ENCODE results near the gene GPR176.

Gene GPR176

GRCh38 chr15:39788800-39789565 is 131.1 kb downstream of the GPR176 start:
- Histone ChIP-seq H3K4me1 (ENCODE audit: control insufficient read depth, insufficient read depth, low read length) (peaks cover 58% of the 10 kb centered on the region), H3K27me3 (ENCODE audit: control insufficient read depth, insufficient read depth, low read length) (no peaks in the 10 kb centered on the region), H3K36me3 (ENCODE audit: insufficient read depth, low read length) (no peaks in the 10 kb centered on the region), H3K9ac (ENCODE audit: low read depth, low read length) (no peak overlapping the region), H3K9me3 (replicated peaks; ENCODE audit: low read length) (no peaks in the 10 kb centered on the region), H3K4me3 (ENCODE audit: low read length) (no peak overlapping the region), H3K4me2 (ENCODE audit: low read length) (peak overlapping the region; percentile 9)

GRCh38 chr15:39788108-39788507 is 132.0 kb downstream of the GPR176 start:
- H3K4me3 ChIP-seq (ENCODE audit: low read length), result no peak overlapping the region
- no peak overlapping the region for H3K9ac ChIP-seq (ENCODE audit: low read depth, low read length)
- H3K27me3 ChIP-seq (ENCODE audit: control insufficient read depth, insufficient read depth, low read length), result no peaks in the 10 kb centered on the region
- H3K36me3 ChIP-seq (ENCODE audit: insufficient read depth, low read length), result no peaks in the 10 kb centered on the region
- H3K4me1 ChIP-seq (ENCODE audit: control insufficient read depth, insufficient read depth, low read length), result peaks cover 62% of the 10 kb centered on the region
- no peaks in the 10 kb centered on the region for H3K9me3 ChIP-seq (replicated peaks; ENCODE audit: low read length)
- H3K4me2 ChIP-seq (ENCODE audit: low read length), result peak overlapping the region; percentile 1

GRCh38 chr15:39787479-39787878 is 132.6 kb downstream of the GPR176 start:
- Histone ChIP-seq H3K4me2 (ENCODE audit: low read length) (peak overlapping the region; percentile 1), H3K9me3 (replicated peaks; ENCODE audit: low read length) (no peaks in the 10 kb centered on the region), H3K9ac (ENCODE audit: low read depth, low read length) (no peak overlapping the region), H3K36me3 (ENCODE audit: insufficient read depth, low read length) (no peaks in the 10 kb centered on the region), H3K4me3 (ENCODE audit: low read length) (no peak overlapping the region), H3K27me3 (ENCODE audit: control insufficient read depth, insufficient read depth, low read length) (no peaks in the 10 kb centered on the region), H3K4me1 (ENCODE audit: control insufficient read depth, insufficient read depth, low read length) (peaks cover 56% of the 10 kb centered on the region)

- Histone ChIP-seq H3K36me3 (ENCODE audit: insufficient read depth, low read length) (no peaks in the 10 kb centered on the region), H3K27me3 (ENCODE audit: control insufficient read depth, insufficient read depth, low read length) (no peaks in the 10 kb centered on the region), H3K4me2 (ENCODE audit: low read length) (no peak overlapping the region), H3K9me3 (replicated peaks; ENCODE audit: low read length) (no peaks in the 10 kb centered on the region), H3K4me1 (ENCODE audit: control insufficient read depth, insufficient read depth, low read length) (peaks cover 49% of the 10 kb centered on the region), H3K9ac (ENCODE audit: low read depth, low read length) (no peak overlapping the region), H3K4me3 (ENCODE audit: low read length) (no peak overlapping the region)
These were observed 133.5 kb downstream of the GPR176 start for GRCh38 chr15:39786447-39787056.

- Histone ChIP-seq H3K4me1 (ENCODE audit: control insufficient read depth, insufficient read depth, low read length) (peaks cover 49% of the 10 kb centered on the region), H3K27me3 (ENCODE audit: control insufficient read depth, insufficient read depth, low read length) (no peaks in the 10 kb centered on the region), H3K9ac (ENCODE audit: low read depth, low read length) (no peak overlapping the region)
These were observed 134.2 kb downstream of the GPR176 start for GRCh38 chr15:39785841-39786240.

GRCh38 chr15:39785139-39785538 is 134.9 kb downstream of the GPR176 start:
- Histone ChIP-seq H3K4me1 (ENCODE audit: control insufficient read depth, insufficient read depth, low read length) (peaks cover 49% of the 10 kb centered on the region), H3K9ac (ENCODE audit: low read depth, low read length) (peak overlapping the region; percentile 7), H3K4me3 (ENCODE audit: low read length) (no peak overlapping the region), H3K27me3 (ENCODE audit: control insufficient read depth, insufficient read depth, low read length) (no peaks in the 10 kb centered on the region), H3K36me3 (ENCODE audit: insufficient read depth, low read length) (no peaks in the 10 kb centered on the region), H3K9me3 (replicated peaks; ENCODE audit: low read length) (no peaks in the 10 kb centered on the region), H3K4me2 (ENCODE audit: low read length) (peak overlapping the region; percentile 89)

More at GRCh38 chr15:39785841-39786240, 134.2 kb downstream of the GPR176 start:
- no peaks in the 10 kb centered on the region for H3K36me3 ChIP-seq (ENCODE audit: insufficient read depth, low read length)
- no peaks in the 10 kb centered on the region for H3K9me3 ChIP-seq (replicated peaks; ENCODE audit: low read length)
- no peak overlapping the region for H3K4me3 ChIP-seq (ENCODE audit: low read length)
- no peak overlapping the region for H3K4me2 ChIP-seq (ENCODE audit: low read length)

DNA sequence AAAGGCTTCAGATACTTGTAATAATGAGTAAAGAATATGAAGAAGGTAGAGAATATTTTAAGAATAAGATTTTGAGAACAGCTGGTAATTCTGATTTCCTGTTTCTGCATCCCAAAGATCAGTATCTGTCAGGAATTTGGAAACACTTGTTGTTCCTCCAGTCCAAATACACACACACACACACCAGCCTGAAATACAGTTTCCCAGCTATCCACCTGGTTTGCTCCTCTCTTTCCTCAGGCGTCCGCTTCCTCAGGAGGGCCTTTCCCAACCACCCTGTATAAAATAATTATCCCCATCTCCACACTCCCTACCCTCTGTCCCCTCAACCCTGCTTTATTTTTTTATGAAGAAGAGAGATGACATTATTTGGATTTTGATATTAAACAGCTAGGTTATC is 135.4 kb downstream of the GPR176 start:
- H3K9ac ChIP-seq (ENCODE audit: low read depth, low read length), result peak overlapping the region; percentile 7
- no peaks in the 10 kb centered on the region for H3K9me3 ChIP-seq (replicated peaks; ENCODE audit: low read length)

GRCh38 chr15:39784125-39784524 is 135.9 kb downstream of the GPR176 start:
- Histone ChIP-seq H3K4me1 (ENCODE audit: control insufficient read depth, insufficient read depth, low read length) (peaks cover 43% of the 10 kb centered on the region), H3K4me3 (ENCODE audit: low read length) (peak overlapping the region; percentile 98), H3K4me2 (ENCODE audit: low read length) (peak overlapping the region; percentile 89), H3K27me3 (ENCODE audit: control insufficient read depth, insufficient read depth, low read length) (no peaks in the 10 kb centered on the region), H3K9ac (ENCODE audit: low read depth, low read length) (peak overlapping the region; percentile 87), H3K9me3 (replicated peaks; ENCODE audit: low read length) (no peaks in the 10 kb centered on the region), H3K36me3 (ENCODE audit: insufficient read depth, low read length) (no peaks in the 10 kb centered on the region)

More for the DNA sequence above, 135.4 kb downstream of the GPR176 start:
- Histone ChIP-seq H3K36me3 (ENCODE audit: insufficient read depth, low read length) (no peaks in the 10 kb centered on the region), H3K4me2 (ENCODE audit: low read length) (peak overlapping the region; percentile 89), H3K4me3 (ENCODE audit: low read length) (peak overlapping the region; percentile 98), H3K4me1 (ENCODE audit: control insufficient read depth, insufficient read depth, low read length) (peaks cover 46% of the 10 kb centered on the region), H3K27me3 (ENCODE audit: control insufficient read depth, insufficient read depth, low read length) (no peaks in the 10 kb centered on the region)

DNA sequence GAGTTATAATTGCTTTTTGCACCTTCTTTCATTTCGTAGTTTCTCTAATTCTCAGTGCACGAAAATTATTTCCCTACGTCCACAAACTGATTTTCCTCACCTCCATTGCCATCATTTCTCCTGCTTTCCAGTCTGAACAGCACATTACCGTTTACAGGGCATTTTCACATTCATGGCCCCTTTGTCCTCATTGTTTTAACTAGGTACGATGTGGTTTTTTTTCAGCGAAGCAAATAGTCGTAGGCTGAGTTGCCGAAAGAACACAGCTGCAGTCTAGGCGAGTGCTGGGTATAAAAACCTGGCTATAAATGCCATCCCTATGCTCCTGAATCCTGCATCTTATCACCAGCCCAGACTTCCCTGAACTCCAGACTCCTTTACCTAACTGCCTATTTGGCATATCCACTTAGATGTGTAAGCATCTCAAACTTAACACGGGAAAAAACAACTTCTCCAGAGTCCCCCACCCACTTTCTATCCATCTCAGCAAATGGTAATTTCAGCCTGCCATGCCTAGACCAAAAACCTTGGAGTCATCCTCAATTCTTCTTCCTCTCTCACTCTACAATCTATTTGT is 136.7 kb downstream of the GPR176 start:
- Histone ChIP-seq H3K4me1 (ENCODE audit: control insufficient read depth, insufficient read depth, low read length) (peaks cover 36% of the 10 kb centered on the region), H3K4me3 (ENCODE audit: low read length) (peak overlapping the region; percentile 98)

DNA sequence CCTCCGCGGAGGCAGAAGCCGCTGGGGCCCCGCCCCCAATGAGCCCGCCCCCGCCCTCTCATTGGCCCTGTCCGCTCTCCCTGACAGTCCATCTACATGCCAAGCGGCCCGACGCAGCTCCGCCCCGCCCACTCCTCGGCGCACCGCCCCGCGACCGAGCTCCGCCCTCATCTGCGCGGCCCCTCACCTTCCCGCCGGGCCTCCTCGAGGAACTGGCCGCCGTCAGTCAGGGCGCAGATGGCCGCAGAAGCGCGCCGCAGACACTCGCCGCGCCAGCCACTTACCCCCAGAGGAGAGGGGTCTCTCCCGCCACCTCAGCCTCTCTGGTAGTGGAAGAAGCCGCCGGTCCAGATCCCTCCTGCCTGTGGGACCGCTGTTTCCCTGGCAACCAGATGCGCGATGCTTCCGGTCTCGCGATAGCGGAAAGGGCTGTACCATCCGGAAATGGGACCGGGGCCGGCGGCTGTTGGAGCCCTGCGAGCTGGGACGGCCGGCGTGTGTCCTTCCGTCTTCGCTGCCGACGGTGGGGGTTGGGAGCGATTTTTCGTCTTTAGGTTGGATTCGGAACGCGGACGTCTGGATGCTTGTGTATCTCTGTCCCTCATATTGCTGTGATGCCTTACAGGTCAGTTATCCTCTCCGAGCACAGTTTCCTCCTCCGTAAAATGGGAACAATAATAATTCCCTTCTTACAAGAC is 137.5 kb downstream of the GPR176 start, which contains the start of gene FSIP1:
FSIP1 (minus strand) TSS at position 401 of the 698 bp plus-strand sequence. CDS start 6,317 bp downstream, outside the sequence.
- Histone ChIP-seq H3K9ac (ENCODE audit: low read depth, low read length) (peak within 1 kb of the TSS; percentile 87), H3K4me1 (ENCODE audit: control insufficient read depth, insufficient read depth, low read length) (peaks cover 29% of the 10 kb centered on the region), H3K9me3 (replicated peaks; ENCODE audit: low read length) (no peaks in the 10 kb centered on the region), H3K4me3 (ENCODE audit: low read length) (peak within 1 kb of the TSS; percentile 98), H3K36me3 (ENCODE audit: insufficient read depth, low read length) (no peaks in the 10 kb centered on the region), H3K4me2 (ENCODE audit: low read length) (peak within 1 kb of the TSS; percentile 89), H3K27me3 (ENCODE audit: control insufficient read depth, insufficient read depth, low read length) (no peaks in the 10 kb centered on the region)

More for the DNA sequence above, 136.7 kb downstream of the GPR176 start:
- peak overlapping the region; percentile 89 for H3K4me2 ChIP-seq (ENCODE audit: low read length)
- peak overlapping the region; percentile 87 for H3K9ac ChIP-seq (ENCODE audit: low read depth, low read length)
- H3K27me3 ChIP-seq (ENCODE audit: control insufficient read depth, insufficient read depth, low read length), result no peaks in the 10 kb centered on the region
- H3K36me3 ChIP-seq (ENCODE audit: insufficient read depth, low read length), result no peaks in the 10 kb centered on the region
- no peaks in the 10 kb centered on the region for H3K9me3 ChIP-seq (replicated peaks; ENCODE audit: low read length)

GRCh38 chr15:39781967-39782302 is 138.1 kb downstream of the GPR176 start:
- H3K36me3 ChIP-seq (ENCODE audit: insufficient read depth, low read length), result no peaks in the 10 kb centered on the region
- H3K9ac ChIP-seq (ENCODE audit: low read depth, low read length), result no peak overlapping the region
- H3K9me3 ChIP-seq (replicated peaks; ENCODE audit: low read length), result no peaks in the 10 kb centered on the region
- H3K27me3 ChIP-seq (ENCODE audit: control insufficient read depth, insufficient read depth, low read length), result no peaks in the 10 kb centered on the region
- H3K4me2 ChIP-seq (ENCODE audit: low read length), result peak overlapping the region; percentile 80
- peaks cover 22% of the 10 kb centered on the region for H3K4me1 ChIP-seq (ENCODE audit: control insufficient read depth, insufficient read depth, low read length)
- H3K4me3 ChIP-seq (ENCODE audit: low read length), result peak overlapping the region; percentile 98
